ENCODE measurements around the gene SHC3. TPM values are rescaled to one million over a fixed set of nuclear protein-coding genes. Genes with fewer than 3 reads are reported as not detected.

Gene SHC3
- total and polyA plus RNA-seq, 2 of the 4 experiments (the other 2 are of a cell fraction): 4.5 to 13.3 TPM

- H3K23ac ChIP-seq (ENCODE audit: low read depth, low read length): no peak overlapping the region
- no peak for DNase-seq
- no peak overlapping the region for H4K5ac ChIP-seq (ENCODE audit: low read depth, low read length)
- no peak overlapping the region for H2AK9ac ChIP-seq (replicated peaks; ENCODE audit: low read depth, low read length, poor library complexity)
- H3K14ac ChIP-seq (replicated peaks; ENCODE audit: low read depth, low read length): no peak overlapping the region
- WGBS, 2 experiments (ENCODE audit: extremely low coverage in 2 of 2, insufficient read length in 1 of 2): 88% methylated on average over 1 of the region's 14 CpGs; no CpG with 5 or more reads in 1 of the 2 experiments
- H3K4me1 ChIP-seq (ENCODE audit: control insufficient read depth, insufficient read depth, low read length): peaks cover 27% of the 10 kb centered on the region
- intact Hi-C loops (cut with micrococcal nuclease) (no loop called here), dilution Hi-C loops (cut with HindIII; ENCODE audit: low sequenced_read_pairs, unreplicated experiment) (loop anchor here (25.0 kb wide), 1 partner anchor 359 kb away; no protein-coding TSS in a partner anchor), in situ Hi-C loops (cut with MboI; ENCODE audit: low sequenced_read_pairs) (loop anchor here (10.0 kb wide), 1 partner anchor 221 kb away; no protein-coding TSS in a partner anchor)
- no peak overlapping the region for H3K18ac ChIP-seq (ENCODE audit: low read depth, low read length)
- no peaks in the 10 kb centered on the region for H3K9me3 ChIP-seq (ENCODE audit: control insufficient read depth, insufficient read depth, low read length)
- no peak overlapping the region for H2BK5ac ChIP-seq (ENCODE audit: low read depth, low read length, poor library complexity, severe bottlenecking)
- H3K4me2 ChIP-seq (ENCODE audit: low read depth, low read length): no peak overlapping the region
- no peak overlapping the region for H3K27ac ChIP-seq (ENCODE audit: insufficient read depth, low read length)
- no peak overlapping the region for H2BK120ac ChIP-seq (ENCODE audit: low read depth, low read length)
- POLR2A ChIA-PET (ENCODE audit: unreplicated experiment): no interaction called here
- H2BK15ac ChIP-seq (ENCODE audit: low read depth, low read length): no peak overlapping the region
- BruUV-seq (replicated peaks): no TSS peak
- no peak overlapping the region for H2BK20ac ChIP-seq (ENCODE audit: low read depth, low read length)
- H3K4me3 ChIP-seq (ENCODE audit: insufficient read depth, low read depth, low read length): no peak overlapping the region
- no peak overlapping the region for H4K8ac ChIP-seq (ENCODE audit: low read depth in 2 of 2, low read length in 2 of 2)
- H3K4ac ChIP-seq (ENCODE audit: low read depth, low read length): no peak overlapping the region
- H4K20me1 ChIP-seq (ENCODE audit: insufficient read depth, low read length): peaks cover 4% of the 10 kb centered on the region
- no peak overlapping the region for H2AK5ac ChIP-seq (ENCODE audit: low read depth, low read length)
- no peak overlapping the region for H4K91ac ChIP-seq (ENCODE audit: insufficient read depth, low read depth, low read length)
- peaks cover 33 to 67% of the 10 kb centered on the region in 2 experiments for H3K79me1 ChIP-seq (ENCODE audit: low read depth in 1 of 2, low read length in 2 of 2)
- H2AFZ ChIP-seq (replicated peaks; ENCODE audit: low read length, poor library complexity): no peak overlapping the region
- no peaks in the 10 kb centered on the region for H3K27me3 ChIP-seq (ENCODE audit: control insufficient read depth, insufficient read depth, low read length)
- peaks cover 33% of the 10 kb centered on the region for H3K36me3 ChIP-seq (ENCODE audit: control insufficient read depth, insufficient read depth, low read length)
- H3K56ac ChIP-seq (ENCODE audit: extremely low read depth, insufficient read depth, low read length): no peak overlapping the region
- CTCF ChIA-PET: interaction anchor here (0.6 kb wide), 1 partner anchor 422 kb away, joined by 7 read pairs; no protein-coding TSS in a partner anchor
- ATAC-seq (ENCODE audit: low read depth): no peak
- H3K9me1 ChIP-seq (ENCODE audit: insufficient read depth, low read length): peaks cover 27% of the 10 kb centered on the region
- no peak overlapping the region for H3K9ac ChIP-seq (ENCODE audit: low read depth, low read length)
- TF ChIP-seq SMC3 (IDR thresholded peaks at IDR 0.05; ENCODE audit: low read depth, low read length): no peak
- no peak for TF ChIP-seq RFX5 (IDR thresholded peaks at IDR 0.05; ENCODE audit: low read depth, low read length)
- no peak for TF ChIP-seq CHD1 (IDR thresholded peaks at IDR 0.05; ENCODE audit: low read depth, low read length)
- no peak for TF ChIP-seq MAFK (IDR thresholded peaks at IDR 0.05; ENCODE audit: low read depth, low read length)
- no peak for TF ChIP-seq USF2 (IDR thresholded peaks at IDR 0.05; ENCODE audit: low read depth, low read length)
- no peak for TF ChIP-seq CEBPB (IDR thresholded peaks at IDR 0.05; ENCODE audit: low read depth, low read length)
- TF ChIP-seq RCOR1 (IDR thresholded peaks at IDR 0.05; ENCODE audit: insufficient replicate concordance, low read length): no peak
- TF ChIP-seq, protein P1, sequence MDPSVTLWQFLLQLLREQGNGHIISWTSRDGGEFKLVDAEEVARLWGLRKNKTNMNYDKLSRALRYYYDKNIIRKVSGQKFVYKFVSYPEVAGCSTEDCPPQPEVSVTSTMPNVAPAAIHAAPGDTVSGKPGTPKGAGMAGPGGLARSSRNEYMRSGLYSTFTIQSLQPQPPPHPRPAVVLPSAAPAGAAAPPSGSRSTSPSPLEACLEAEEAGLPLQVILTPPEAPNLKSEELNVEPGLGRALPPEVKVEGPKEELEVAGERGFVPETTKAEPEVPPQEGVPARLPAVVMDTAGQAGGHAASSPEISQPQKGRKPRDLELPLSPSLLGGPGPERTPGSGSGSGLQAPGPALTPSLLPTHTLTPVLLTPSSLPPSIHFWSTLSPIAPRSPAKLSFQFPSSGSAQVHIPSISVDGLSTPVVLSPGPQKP (IDR thresholded peaks at IDR 0.05; ENCODE audit: borderline replicate concordance, low read depth, low read length): no peak
These were observed 182.3 kb downstream of the SHC3 start for GRCh38 chr9:88996046-88996920.
